ENCODE results near the gene KRTAP9-3. TPM values are rescaled to one million over a fixed set of nuclear protein-coding genes. Genes with fewer than 3 reads are reported as not detected.
"Not testable (repeated sequence)": the region's sequence is repeated elsewhere in the genome, so short reads cannot be mapped to it uniquely, and the experiment has no call there.

Gene KRTAP9-3
- total RNA-seq, 4 donors from 2014 or later, result not detected

DNA sequence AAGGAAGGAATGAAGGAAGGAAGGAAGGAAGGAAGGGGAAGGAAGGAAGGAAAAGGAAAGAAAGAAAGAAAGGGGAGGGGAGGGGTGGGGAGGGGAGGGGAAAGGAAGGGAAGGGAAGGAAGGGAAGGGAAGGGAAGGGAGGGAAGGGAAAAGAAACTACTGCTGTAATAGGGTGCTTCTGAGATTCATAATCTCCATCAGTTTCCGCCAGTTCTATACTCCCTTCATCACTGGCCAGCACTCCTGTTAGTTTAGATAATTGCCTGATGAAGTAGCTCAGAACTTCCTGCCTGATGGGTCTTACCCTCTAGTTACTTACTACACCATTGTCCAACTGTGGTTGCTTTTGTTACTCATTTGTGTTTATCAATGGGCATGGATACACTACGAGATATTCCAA lies 31.0 kb downstream of the KRTAP9-3 start:
- Histone ChIP-seq H3K9me3 (no peaks in the 10 kb centered on the region), H3K27me3 (peaks cover 0 to 6% of the 10 kb centered on the region in 2 donors), H3K4me1 (no peaks in the 10 kb centered on the region), H3K36me3 (no peaks in the 10 kb centered on the region), H3K27ac (no peak overlapping the region), H3K4me3 (no peak overlapping the region)
- no peak for DNase-seq (ENCODE audit: low spot score in 2 of 2)
- WGBS, 2 donors, result 44 to 85% methylated on average over 2 of the region's 2 CpGs
- TF ChIP-seq, protein P1, sequence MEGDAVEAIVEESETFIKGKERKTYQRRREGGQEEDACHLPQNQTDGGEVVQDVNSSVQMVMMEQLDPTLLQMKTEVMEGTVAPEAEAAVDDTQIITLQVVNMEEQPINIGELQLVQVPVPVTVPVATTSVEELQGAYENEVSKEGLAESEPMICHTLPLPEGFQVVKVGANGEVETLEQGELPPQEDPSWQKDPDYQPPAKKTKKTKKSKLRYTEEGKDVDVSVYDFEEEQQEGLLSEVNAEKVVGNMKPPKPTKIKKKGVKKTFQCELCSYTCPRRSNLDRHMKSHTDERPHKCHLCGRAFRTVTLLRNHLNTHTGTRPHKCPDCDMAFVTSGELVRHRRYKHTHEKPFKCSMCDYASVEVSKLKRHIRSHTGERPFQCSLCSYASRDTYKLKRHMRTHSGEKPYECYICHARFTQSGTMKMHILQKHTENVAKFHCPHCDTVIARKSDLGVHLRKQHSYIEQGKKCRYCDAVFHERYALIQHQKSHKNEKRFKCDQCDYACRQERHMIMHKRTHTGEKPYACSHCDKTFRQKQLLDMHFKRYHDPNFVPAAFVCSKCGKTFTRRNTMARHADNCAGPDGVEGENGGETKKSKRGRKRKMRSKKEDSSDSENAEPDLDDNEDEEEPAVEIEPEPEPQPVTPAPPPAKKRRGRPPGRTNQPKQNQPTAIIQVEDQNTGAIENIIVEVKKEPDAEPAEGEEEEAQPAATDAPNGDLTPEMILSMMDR (IDR thresholded peaks at IDR 0.05), result no peak
- TF ChIP-seq POLR2A (IDR thresholded peaks at IDR 0.05), result no peak
- no peak for TF ChIP-seq EP300 (IDR thresholded peaks at IDR 0.05)

DNA sequence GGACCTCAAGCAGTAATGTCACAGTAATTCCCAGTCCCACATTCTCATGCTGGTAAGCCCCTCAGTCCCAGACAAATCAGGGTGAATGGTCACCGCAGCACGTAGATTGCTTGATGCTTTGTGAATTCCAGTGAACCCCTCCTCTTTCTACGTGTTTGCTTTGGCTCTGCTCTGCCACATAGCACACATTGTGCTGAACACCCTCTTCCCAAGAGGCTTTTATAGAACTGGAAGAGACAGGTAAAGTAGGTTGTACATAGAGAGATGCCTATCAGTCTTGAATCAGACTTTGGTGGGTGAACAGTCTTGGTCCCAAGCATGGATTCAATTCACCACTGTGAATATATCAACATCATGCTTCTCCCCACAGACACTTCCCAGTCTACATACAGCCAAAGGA lies 32.4 kb downstream of the KRTAP9-3 start:
- Histone ChIP-seq H3K4me1 (no peaks in the 10 kb centered on the region), H3K9me3 (no peaks in the 10 kb centered on the region), H3K27ac (no peak overlapping the region), H3K27me3 (no peaks in the 10 kb centered on the region), H3K4me3 (no peak overlapping the region), H3K36me3 (no peaks in the 10 kb centered on the region)
- no peak for DNase-seq (ENCODE audit: low spot score in 2 of 2)
- 69 to 79% methylated on average over 3 of the region's 3 CpGs for WGBS, 2 donors
- TF ChIP-seq, protein P1 (IDR thresholded peaks at IDR 0.05), result no peak
- TF ChIP-seq EP300 (IDR thresholded peaks at IDR 0.05) (no peak), POLR2A (IDR thresholded peaks at IDR 0.05) (no peak)

DNA sequence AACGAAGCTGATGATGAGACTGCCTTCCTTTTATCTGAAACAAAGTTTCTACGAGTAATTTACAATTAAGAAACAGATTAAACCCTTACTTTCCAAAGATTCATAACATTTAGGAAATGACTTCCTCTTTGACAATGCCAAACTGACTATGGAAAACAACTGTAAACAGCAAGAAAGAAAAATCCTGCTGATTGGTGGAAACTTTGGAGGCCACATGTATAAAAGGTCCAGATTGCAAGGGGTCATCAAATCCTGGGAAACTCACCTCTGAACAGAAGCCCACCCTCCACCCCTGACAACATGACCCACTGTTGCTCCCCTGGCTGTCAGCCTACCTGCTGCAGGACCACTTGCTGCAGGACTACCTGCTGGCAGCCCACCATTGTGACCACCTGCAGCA lies 32.8 kb downstream of the KRTAP9-3 start, which contains the start of gene KRTAP9-6:
Gene KRTAP9-6 (plus strand): TSS at position 301 of the 400 bp plus-strand sequence. CDS start 0 bp downstream, at position 301.
- Histone ChIP-seq H3K4me1 (no peaks in the 10 kb centered on the region), H3K27ac (no peak within 1 kb of the TSS), H3K4me3 (no peak within 1 kb of the TSS), H3K36me3 (no peaks in the 10 kb centered on the region), H3K9me3 (no peaks in the 10 kb centered on the region), H3K27me3 (no peaks in the 10 kb centered on the region)
- TF ChIP-seq POLR2A (IDR thresholded peaks at IDR 0.05), result no peak
- 50 to 60% methylated on average over 2 of the region's 2 CpGs for WGBS, 2 donors
- no peak for DNase-seq (ENCODE audit: low spot score in 2 of 2)

DNA sequence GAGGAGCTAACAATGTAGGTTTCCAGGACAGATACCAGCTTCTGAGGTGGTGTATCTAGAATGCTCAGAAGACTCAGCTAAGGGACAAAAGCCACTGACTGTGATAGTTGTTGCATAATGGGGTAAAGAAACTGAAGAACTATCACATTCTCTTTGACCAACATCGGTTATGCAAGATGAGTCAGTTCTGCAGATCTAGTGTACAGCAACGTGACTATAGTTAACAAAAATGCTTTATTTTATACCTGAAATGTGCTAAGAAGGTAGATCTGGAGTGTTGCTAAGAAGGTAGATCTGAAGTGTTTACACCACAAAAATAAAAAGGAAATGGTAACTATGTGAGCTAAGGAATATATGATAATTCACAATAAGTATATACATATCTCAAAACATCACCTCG lies 35.5 kb downstream of the KRTAP9-3 start:
- Histone ChIP-seq H3K27ac (no peak overlapping the region), H3K4me3 (no peak overlapping the region), H3K9me3 (no peaks in the 10 kb centered on the region), H3K4me1 (no peaks in the 10 kb centered on the region), H3K27me3 (no peaks in the 10 kb centered on the region), H3K36me3 (no peaks in the 10 kb centered on the region)
- DNase-seq (ENCODE audit: low spot score in 2 of 2), result no peak
- TF ChIP-seq POLR2A (IDR thresholded peaks at IDR 0.05), result no peak
- TF ChIP-seq, protein P1 (IDR thresholded peaks at IDR 0.05), result no peak
- WGBS, 2 donors, result 89% methylated on average over 3 of the region's 3 CpGs; no CpG with 5 or more reads in 1 of the 2 donors

DNA sequence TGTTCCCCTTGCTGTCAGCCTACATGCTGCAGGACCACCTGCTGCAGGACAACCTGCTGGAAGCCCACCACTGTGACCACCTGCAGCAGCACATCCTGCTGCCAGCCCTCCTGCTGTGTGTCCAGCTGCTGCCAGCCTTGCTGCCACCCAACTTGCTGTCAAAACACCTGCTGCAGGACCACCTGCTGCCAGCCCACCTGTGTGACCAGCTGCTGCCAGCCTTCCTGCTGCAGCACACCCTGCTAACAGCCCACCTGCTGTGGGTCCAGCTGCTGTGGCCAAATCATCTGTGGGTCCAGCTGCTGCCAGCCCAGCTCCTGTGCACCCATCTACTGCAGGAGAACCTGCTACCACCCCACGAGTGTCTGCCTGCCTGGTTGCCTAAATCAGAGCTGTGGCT lies 39.1 kb downstream of the KRTAP9-3 start:
- WGBS, 2 donors, result no CpG with 5 or more reads among the region's 1 CpG
- H3K4me3 ChIP-seq; H3K27ac ChIP-seq; DNase-seq (ENCODE audit: low spot score in 2 of 2); H3K36me3 ChIP-seq; H3K9me3 ChIP-seq; H3K27me3 ChIP-seq; H3K4me1 ChIP-seq: not testable (repeated sequence)

DNA sequence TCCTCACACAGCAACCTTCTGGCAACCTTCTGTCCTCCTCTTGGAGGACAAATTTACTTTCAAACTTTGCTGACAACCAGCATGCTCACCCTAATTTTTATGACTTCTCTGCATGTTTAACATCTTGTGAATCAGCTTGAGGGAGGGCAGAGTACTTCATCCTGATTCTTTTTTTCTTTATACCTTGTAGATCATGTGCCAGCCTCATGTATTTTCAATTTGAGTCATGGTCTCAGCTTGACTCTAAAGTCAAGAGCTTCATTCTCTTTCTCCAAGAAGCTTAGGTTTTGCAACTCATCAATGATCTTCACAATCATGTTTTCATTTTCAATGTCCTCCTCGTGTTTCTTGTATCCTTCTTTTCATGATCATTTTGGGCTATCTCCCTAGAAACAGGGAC lies 39.6 kb downstream of the KRTAP9-3 start:
- TF ChIP-seq POLR2A (IDR thresholded peaks at IDR 0.05) (no peak), EP300 (IDR thresholded peaks at IDR 0.05) (no peak)
- TF ChIP-seq, protein P1 (IDR thresholded peaks at IDR 0.05), result no peak
- no peaks in the 10 kb centered on the region for H3K9me3 ChIP-seq
- no peaks in the 10 kb centered on the region for H3K36me3 ChIP-seq
- no peak overlapping the region for H3K4me3 ChIP-seq
- no peak for DNase-seq (ENCODE audit: low spot score in 2 of 2)
- no peaks in the 10 kb centered on the region for H3K27me3 ChIP-seq
- WGBS, 2 donors, result 53% methylated on average over 1 of the region's 1 CpG; no CpG with 5 or more reads in 1 of the 2 donors
- no peaks in the 10 kb centered on the region for H3K4me1 ChIP-seq
- H3K27ac ChIP-seq, result no peak overlapping the region

DNA sequence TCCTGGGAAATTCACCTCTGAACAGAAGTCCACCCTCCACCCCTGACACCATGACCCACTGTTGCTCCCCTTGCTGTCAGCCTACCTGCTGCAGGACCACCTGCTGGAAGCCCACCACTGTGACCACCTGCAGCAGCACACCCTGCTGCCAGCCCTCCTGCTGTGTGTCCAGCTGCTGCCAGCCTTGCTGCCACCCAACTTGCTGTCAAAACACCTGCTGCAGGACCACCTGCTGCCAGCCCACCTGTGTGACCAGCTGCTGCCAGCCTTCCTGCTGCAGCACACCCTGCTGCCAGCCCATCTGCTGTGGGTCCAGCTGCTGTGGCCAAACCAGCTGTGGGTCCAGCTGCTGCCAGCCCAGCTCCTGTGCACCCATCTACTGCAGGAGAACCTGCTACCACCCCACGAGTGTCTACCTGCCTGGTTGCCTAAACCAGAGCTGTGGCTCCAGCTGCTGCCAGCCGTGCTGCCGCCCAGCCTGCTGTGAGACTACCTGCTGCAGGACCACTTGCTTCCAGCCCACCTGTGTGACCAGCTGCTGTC lies 43.5 kb downstream of the KRTAP9-3 start, which contains the start of gene KRTAP9-7:
Gene KRTAP9-7 (plus strand): TSS at position 51 of the 543 bp plus-strand sequence. CDS start 0 bp downstream, at position 51.
- H3K36me3 ChIP-seq; H3K27ac ChIP-seq; H3K4me3 ChIP-seq; H3K9me3 ChIP-seq; DNase-seq (ENCODE audit: low spot score in 2 of 2); H3K4me1 ChIP-seq; H3K27me3 ChIP-seq: not testable (repeated sequence)
- 72 to 85% methylated on average over 3 of the region's 3 CpGs for WGBS, 2 donors

All from tibial nerve (tissue), 4 donors.